CD14-positive monocyte (primary cell): ENCODE data around the gene TICAM2. TPM values are rescaled to one million over a fixed set of nuclear protein-coding genes. Genes with fewer than 3 reads are reported as not detected.

Source experiments
- DNase-seq, 3 donors: peaks; one replicate each; pipeline ENCODE4 v3.0.0-alpha.2; 2011 to 2022
- H2AFZ ChIP-seq: 2 replicates; pipeline ENCODE4 v1.6.0; 2012; ENCODE audit warnings: mild to moderate bottlenecking, low read depth, low read length, inconsistent platforms; ENCODE audit not compliant: insufficient read depth, poor library complexity, severe bottlenecking
- H3K27ac ChIP-seq, 2 donors: 1 replicate in 1 of 2; 2 replicates in 1 of 2; pipeline ENCODE4 v1.5.1; 2012 to 2013; ENCODE audit warnings: low read length in 2 of 2, control low read depth in 1 of 2, inconsistent platforms in 1 of 2, low read depth in 1 of 2, mild to moderate bottlenecking in 1 of 2
- H3K27me3 ChIP-seq, 2 donors: one replicate each; pipeline versions ENCODE4 v1.6.0 to v1.6.1; 2011 to 2013; ENCODE audit warnings: low read length in 2 of 2; ENCODE audit not compliant: control insufficient read depth in 2 of 2, insufficient read depth in 2 of 2
- H3K36me3 ChIP-seq, 2 donors: replicated peaks in 1 of 2; 1 replicate in 1 of 2; 2 replicates in 1 of 2; pipeline versions ENCODE4 v1.5.1 to v1.6.1; 2012 to 2013; ENCODE audit warnings: low read length in 2 of 2, control low read depth in 1 of 2, inconsistent platforms in 1 of 2, mild to moderate bottlenecking in 1 of 2; ENCODE audit not compliant: insufficient read depth in 2 of 2, control insufficient read depth in 1 of 2
- H3K4me1 ChIP-seq, 2 donors: 1 replicate in 1 of 2; 2 replicates in 1 of 2; pipeline versions ENCODE4 v1.5.1 to v1.6.1; 2012 to 2013; ENCODE audit warnings: low read length in 2 of 2, control low read depth in 1 of 2, inconsistent platforms in 1 of 2, mild to moderate bottlenecking in 1 of 2, moderate library complexity in 1 of 2; ENCODE audit not compliant: insufficient read depth in 2 of 2, control insufficient read depth in 1 of 2
- H3K4me2 ChIP-seq: replicated peaks from 2 replicates; pipeline ENCODE3; 2012; ENCODE audit warnings: low read length, moderate library complexity, mild to moderate bottlenecking; ENCODE audit not compliant: poor library complexity, severe bottlenecking; ENCODE audit errors: extremely low read depth
- H3K4me3 ChIP-seq, 3 experiments: fragments of 200-600 bp in 1 of 3; sonication (generic) in 1 of 3; replicated peaks in 1 of 3; 1 replicate in 2 of 3; 2 replicates in 1 of 3; pipeline ENCODE4 v1.5.1; 2011 to 2013; ENCODE audit warnings: low read length in 3 of 3, mild to moderate bottlenecking in 3 of 3, control low read depth in 2 of 3, low read depth in 2 of 3, inconsistent platforms in 1 of 3, moderate library complexity in 1 of 3
- H3K79me2 ChIP-seq: 2 replicates; pipeline ENCODE4 v1.6.0; 2012; ENCODE audit warnings: mild to moderate bottlenecking, control low read depth, inconsistent platforms, low read length, moderate library complexity; ENCODE audit not compliant: insufficient read depth
- H3K9ac ChIP-seq: 2 replicates; pipeline ENCODE4 v1.6.0; 2017; ENCODE audit warnings: low read length, mild to moderate bottlenecking; ENCODE audit not compliant: insufficient read depth, poor library complexity, severe bottlenecking
- H3K9me3 ChIP-seq, 2 donors: replicated peaks in 1 of 2; 1 replicate in 1 of 2; 2 replicates in 1 of 2; pipeline versions ENCODE4 v1.5.1 to v1.6.1; 2012 to 2013; ENCODE audit warnings: low read length in 2 of 2, control low read depth in 1 of 2; ENCODE audit not compliant: control insufficient read depth in 1 of 2, insufficient read depth in 1 of 2
- H4K20me1 ChIP-seq: 2 replicates; pipeline ENCODE4 v1.6.0; 2012; ENCODE audit warnings: mild to moderate bottlenecking, low read length, control low read depth, moderate library complexity; ENCODE audit not compliant: insufficient read depth
- H3K27ac Mint-ChIP-seq, 7 donors: one replicate each; pipeline ENCODE4 v1.8.0; 2020; ENCODE audit warnings: mild to moderate bottlenecking in 7 of 7, mixed read lengths in 7 of 7, moderate library complexity in 6 of 7, inconsistent platforms in 2 of 7
- H3K27me3 Mint-ChIP-seq, 3 donors: one replicate each; pipeline ENCODE4 v1.8.0; 2021 to 2022; ENCODE audit warnings: low read depth in 3 of 3, mild to moderate bottlenecking in 3 of 3, mixed read lengths in 3 of 3, moderate library complexity in 3 of 3, inconsistent platforms in 1 of 3
- H3K36me3 Mint-ChIP-seq, 2 donors: one replicate each; pipeline ENCODE4 v1.8.0; 2020; ENCODE audit warnings: mixed read lengths in 2 of 2, inconsistent platforms in 1 of 2, mild to moderate bottlenecking in 1 of 2
- H3K4me1 Mint-ChIP-seq: one replicate; pipeline ENCODE4 v1.8.0; 2020; ENCODE audit warnings: mild to moderate bottlenecking, mixed read lengths
- H3K4me3 Mint-ChIP-seq, 2 donors: one replicate each; pipeline ENCODE4 v1.8.0; 2020; ENCODE audit warnings: mild to moderate bottlenecking in 2 of 2, mixed read lengths in 2 of 2, moderate library complexity in 1 of 2
- H3K9me3 Mint-ChIP-seq, 7 donors: one replicate each; pipeline ENCODE4 v1.8.0; 2020 to 2022; ENCODE audit warnings: mixed read lengths in 7 of 7, mild to moderate bottlenecking in 6 of 7, moderate library complexity in 6 of 7, inconsistent platforms in 2 of 7
- WGBS: methylation state at CpG from one replicate; pipeline ENCODE4 v1.1.5; 2013; ENCODE audit warnings: missing lambda C conversion rate; ENCODE audit not compliant: insufficient coverage; 5-methylcytosine and 5-hydroxymethylcytosine counted together
- intact Hi-C, 2 donors: fragments of 100-400 bp; cut with micrococcal nuclease; formaldehyde crosslinking; loops; one replicate each; pipeline versions ENCODE4 v1.15.0 to v1.15.1; 2023
- polyA plus RNA-seq, 3 donors: library from polyadenylated mRNA; depleted of rRNA in 1 of 3; unstranded in 2 of 3; stranded (reverse) in 1 of 3; fragments of 300-500 nt in 2 of 3; fragments of >200 nt in 1 of 3; fragmentation: Illumina TruSeq in 2 of 3; gene quantifications; 1 replicate in 2 of 3; 2 replicates in 1 of 3; pipeline ENCODE4 v1.2.3, GENCODE V29; 2012 to 2021
- TF ChIP-seq, protein P1 (sequence below): fragments of 200-600 bp; IDR thresholded peaks from one replicate; pipeline ENCODE4 v1.8.0; 2022; ENCODE audit warnings: antibody characterized with exemption, mild to moderate bottlenecking

Gene TICAM2
- polyA plus RNA-seq, 3 donors, result 3.5 to 25.1 (median 14.6) TPM

DNA sequence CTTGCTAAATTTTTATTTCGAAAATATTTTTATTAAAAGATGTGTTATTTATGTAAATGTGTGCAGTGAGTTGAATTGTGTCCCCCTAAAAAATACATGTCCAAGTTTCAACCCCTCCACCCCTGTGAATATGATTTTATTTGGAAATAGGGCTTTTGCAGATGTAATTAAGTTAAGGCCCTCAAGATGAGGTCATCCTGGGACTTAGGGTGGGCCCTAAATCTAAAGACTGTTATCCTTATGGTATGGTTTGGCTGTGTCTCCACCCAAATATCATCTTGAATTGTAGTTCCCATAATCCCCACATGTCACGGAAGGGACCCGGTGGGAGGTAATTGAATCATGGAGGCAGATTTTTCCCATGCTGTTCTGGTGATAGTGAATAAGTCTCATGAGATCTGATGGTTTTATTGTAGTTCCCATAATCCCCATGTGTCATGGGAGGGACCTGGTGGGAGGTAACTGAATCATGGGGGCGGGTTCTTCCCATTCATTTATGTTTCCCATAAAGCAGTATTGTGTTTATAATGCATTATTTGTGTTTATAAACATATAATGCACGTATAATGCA lies 25.1 kb upstream of the TICAM2 start:
- intact Hi-C loops, result loop anchor here (2.0 to 10.0 kb wide), 4 partner anchors 83 to 460 kb away; partner anchors contain the start of genes AP3S1 (in 2 of the 2), ATG12 (in 2 of the 2), COMMD10 (in 2 of the 2) and FEM1C (in 1 of the 2)
- Mint-ChIP-seq H3K4me3 (no peak overlapping the region), H3K27me3 (no peaks in the 10 kb centered on the region), H3K36me3 (peaks cover 4 to 7% of the 10 kb centered on the region in 2 donors), H3K27ac (no peak overlapping the region), H3K4me1 (peaks cover 13% of the 10 kb centered on the region), H3K9me3 (peaks cover 0 to 3% (median 0%) of the 10 kb centered on the region in 7 donors)
- H4K20me1 ChIP-seq, result peaks cover 24% of the 10 kb centered on the region
- H3K27ac ChIP-seq, result no peak overlapping the region
- H3K36me3 ChIP-seq, result peaks cover 2 to 9% of the 10 kb centered on the region in 2 donors
- WGBS, result no CpG with 5 or more reads among the region's 5 CpGs
- no peak overlapping the region for H3K4me2 ChIP-seq
- no peak overlapping the region for H2AFZ ChIP-seq
- TF ChIP-seq, protein P1, sequence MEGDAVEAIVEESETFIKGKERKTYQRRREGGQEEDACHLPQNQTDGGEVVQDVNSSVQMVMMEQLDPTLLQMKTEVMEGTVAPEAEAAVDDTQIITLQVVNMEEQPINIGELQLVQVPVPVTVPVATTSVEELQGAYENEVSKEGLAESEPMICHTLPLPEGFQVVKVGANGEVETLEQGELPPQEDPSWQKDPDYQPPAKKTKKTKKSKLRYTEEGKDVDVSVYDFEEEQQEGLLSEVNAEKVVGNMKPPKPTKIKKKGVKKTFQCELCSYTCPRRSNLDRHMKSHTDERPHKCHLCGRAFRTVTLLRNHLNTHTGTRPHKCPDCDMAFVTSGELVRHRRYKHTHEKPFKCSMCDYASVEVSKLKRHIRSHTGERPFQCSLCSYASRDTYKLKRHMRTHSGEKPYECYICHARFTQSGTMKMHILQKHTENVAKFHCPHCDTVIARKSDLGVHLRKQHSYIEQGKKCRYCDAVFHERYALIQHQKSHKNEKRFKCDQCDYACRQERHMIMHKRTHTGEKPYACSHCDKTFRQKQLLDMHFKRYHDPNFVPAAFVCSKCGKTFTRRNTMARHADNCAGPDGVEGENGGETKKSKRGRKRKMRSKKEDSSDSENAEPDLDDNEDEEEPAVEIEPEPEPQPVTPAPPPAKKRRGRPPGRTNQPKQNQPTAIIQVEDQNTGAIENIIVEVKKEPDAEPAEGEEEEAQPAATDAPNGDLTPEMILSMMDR, result no peak
- H3K9me3 ChIP-seq, result no peaks in the 10 kb centered on the region
- H3K79me2 ChIP-seq, result peaks cover 35% of the 10 kb centered on the region
- DNase-seq, result no peak
- H3K27me3 ChIP-seq, result no peaks in the 10 kb centered on the region
- no peak overlapping the region for H3K9ac ChIP-seq
- no peak overlapping the region for H3K4me3 ChIP-seq
- peaks cover 30 to 38% of the 10 kb centered on the region in 2 donors for H3K4me1 ChIP-seq

DNA sequence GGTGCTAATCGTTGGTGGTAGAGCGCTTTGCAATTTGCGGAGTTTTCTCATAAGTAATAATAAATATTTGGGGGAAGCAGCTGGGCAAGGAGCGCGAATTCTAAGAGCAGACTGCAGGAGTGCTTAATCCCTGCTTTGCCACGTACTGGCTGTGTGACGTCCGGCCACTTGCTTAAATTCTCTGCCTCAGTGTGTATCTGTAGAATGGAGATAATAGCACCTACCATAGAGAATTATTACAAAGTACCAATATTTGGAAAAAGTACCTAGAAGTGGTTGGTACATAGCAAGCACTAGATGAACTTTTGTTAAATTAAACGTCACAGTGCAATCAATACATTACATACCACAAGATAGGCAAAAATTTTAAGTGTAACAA lies 24.2 kb upstream of the TICAM2 start:
- intact Hi-C loops, result loop anchor here (2.0 to 10.0 kb wide), 4 partner anchors 82 to 461 kb away; partner anchors contain the start of genes AP3S1 (in 2 of the 2), ATG12 (in 2 of the 2), COMMD10 (in 2 of the 2) and FEM1C (in 1 of the 2)
- H4K20me1 ChIP-seq, result peaks cover 33% of the 10 kb centered on the region
- DNase-seq, result no peak
- Mint-ChIP-seq H3K27me3 (no peaks in the 10 kb centered on the region), H3K4me3 (no peak overlapping the region), H3K27ac (peak overlapping the region in 6 of 7 donors; percentile 93 to 99 (median 98)), H3K4me1 (peaks cover 19% of the 10 kb centered on the region), H3K9me3 (no peaks in the 10 kb centered on the region), H3K36me3 (peaks cover 5 to 11% of the 10 kb centered on the region in 2 donors)
- H3K27me3 ChIP-seq, result no peaks in the 10 kb centered on the region
- no peaks in the 10 kb centered on the region for H3K9me3 ChIP-seq
- peak overlapping the region; percentile 48 for H3K9ac ChIP-seq
- H3K36me3 ChIP-seq, result peaks cover 3 to 15% of the 10 kb centered on the region in 2 donors
- H3K4me3 ChIP-seq, result peak overlapping the region; percentile 77 to 91 (median 85)
- peak overlapping the region; percentile 83 for H3K4me2 ChIP-seq
- no CpG with 5 or more reads among the region's 9 CpGs for WGBS
- peaks cover 31 to 39% of the 10 kb centered on the region in 2 donors for H3K4me1 ChIP-seq
- H3K27ac ChIP-seq, result peak overlapping the region; percentile 61 to 97
- TF ChIP-seq, protein P1, result no peak
- peaks cover 44% of the 10 kb centered on the region for H3K79me2 ChIP-seq
- peak overlapping the region; percentile 76 for H2AFZ ChIP-seq
